H1 (cell line): ENCODE measurements around the gene MX1.

Experiments used
- ATF3 ChIP-seq: IDR thresholded peaks from 2 replicates; pipeline ENCODE4 v1.6.1; 2011; ENCODE audit warnings: low read depth, mild to moderate bottlenecking, low read length; ENCODE audit not compliant: insufficient read depth
- CBX8 ChIP-seq: fragments of 300-800, 300-1000 bp; sonication (generic); IDR thresholded peaks from 2 replicates; pipeline ENCODE4 v1.7.1; 2016; ENCODE audit warnings: low read depth, low read length, borderline replicate concordance
- CTCF ChIP-seq, 3 experiments: IDR thresholded peaks; 1 replicate in 2 of 3; 2 replicates in 1 of 3; pipeline versions ENCODE4 v1.5.1 to v1.6.1; 2011; ENCODE audit warnings: low read length in 3 of 3, mild to moderate bottlenecking in 3 of 3, inconsistent platforms in 2 of 3, low read depth in 1 of 3, moderate library complexity in 1 of 3; ENCODE audit not compliant: insufficient read depth in 1 of 3; ENCODE audit errors: control extremely low read depth in 1 of 3
- EZH2 ChIP-seq: fragments of 200-600 bp; sonication (generic); IDR thresholded peaks from 2 replicates; pipeline ENCODE4 v1.7.1; 2012; ENCODE audit warnings: low read depth, mild to moderate bottlenecking, moderate library complexity, low read length, inconsistent platforms; ENCODE audit not compliant: severe bottlenecking
- KDM1A ChIP-seq: fragments of 200-600, 300-600 bp; sonication (generic); IDR thresholded peaks from 2 replicates; pipeline ENCODE4 v1.7.1; 2016; ENCODE audit warnings: mild to moderate bottlenecking, low read length, borderline replicate concordance
- NANOG ChIP-seq: IDR thresholded peaks from 2 replicates; pipeline ENCODE4 v1.6.1; 2011; ENCODE audit warnings: low read length, low read depth, mild to moderate bottlenecking, inconsistent platforms; ENCODE audit not compliant: insufficient read depth, poor library complexity, severe bottlenecking
- PHF8 ChIP-seq: fragments of 200-600 bp; sonication (generic); conservative IDR thresholded peaks from 2 replicates; pipeline ENCODE4 v1.7.1; 2012; ENCODE audit warnings: low read depth, mild to moderate bottlenecking, inconsistent platforms, low read length, moderate library complexity
- POLR2A ChIP-seq, 2 experiments: IDR thresholded peaks; 1 replicate in 1 of 2; 2 replicates in 1 of 2; pipeline ENCODE4 v1.6.1; 2011; ENCODE audit warnings: low read depth in 2 of 2, low read length in 2 of 2, mild to moderate bottlenecking in 2 of 2; ENCODE audit errors: control extremely low read depth in 1 of 2
- POLR2AphosphoS5 ChIP-seq: IDR thresholded peaks from 2 replicates; pipeline ENCODE4 v1.6.1; 2011; ENCODE audit warnings: low read depth, low read length
- USF2 ChIP-seq: IDR thresholded peaks from 2 replicates; pipeline ENCODE4 v1.6.1; 2011; ENCODE audit warnings: low read length, improper control_type of control experiment

- TF ChIP-seq POLR2A (IDR thresholded peaks at IDR 0.05; ENCODE audit: control extremely low read depth in 1 of 2, low read depth in 2 of 2, low read length in 2 of 2) = no peak
- TF ChIP-seq CTCF (IDR thresholded peaks at IDR 0.05; ENCODE audit: control extremely low read depth in 1 of 3, insufficient read depth in 1 of 3, low read depth in 1 of 3, low read length in 3 of 3) = no peak
- no peak for TF ChIP-seq KDM1A
- TF ChIP-seq PHF8 = no peak
- no peak for TF ChIP-seq EZH2
- no peak for TF ChIP-seq USF2
- TF ChIP-seq POLR2AphosphoS5 = no peak
- no peak for TF ChIP-seq CBX8
- TF ChIP-seq NANOG = no peak
- no peak for TF ChIP-seq ATF3
Measured at GRCh38 chr21:41458559-41458958, 32.5 kb downstream of the MX1 start.
